WTC11 (cell line): Measurements from ENCODE around the gene XRCC4.

ENCODE experiments used
- ATF3 ChIP-seq: sonication (generic); formaldehyde crosslinking; conservative IDR thresholded peaks from 2 replicates; pipeline ENCODE4 v1.8.1; 2022; ENCODE audit warnings: mild to moderate bottlenecking, missing genetic modification reagents
- CREB1 ChIP-seq: sonication (generic); formaldehyde crosslinking; IDR thresholded peaks from 2 replicates; pipeline ENCODE4 v1.8.0; 2023; ENCODE audit warnings: mild to moderate bottlenecking, missing genetic modification reagents
- ESRRA ChIP-seq: sonication (generic); formaldehyde crosslinking; IDR thresholded peaks from 2 replicates; pipeline ENCODE4 v1.8.1; 2022; ENCODE audit warnings: mild to moderate bottlenecking, missing genetic modification reagents, borderline replicate concordance
- MLX ChIP-seq: sonication (generic); formaldehyde crosslinking; IDR thresholded peaks from 2 replicates; pipeline ENCODE4 v1.8.1; 2023; ENCODE audit warnings: mild to moderate bottlenecking, missing genetic modification reagents, moderate library complexity
- PRRX2 ChIP-seq: fragments of 250-450 bp; sonication (Bioruptor Pico); IDR thresholded peaks from 2 replicates; pipeline ENCODE4 v1.8.0; 2021; ENCODE audit warnings: mild to moderate bottlenecking
- SMAD3 ChIP-seq: sonication (generic); formaldehyde crosslinking; IDR thresholded peaks from 2 replicates; pipeline ENCODE4 v1.8.0; 2022; ENCODE audit warnings: missing genetic modification reagents, mild to moderate bottlenecking, borderline replicate concordance
- SMAD4 ChIP-seq: sonication (generic); formaldehyde crosslinking; IDR thresholded peaks from 2 replicates; pipeline ENCODE4 v1.8.0; 2022; ENCODE audit warnings: mild to moderate bottlenecking, missing genetic modification reagents
- TEAD1 ChIP-seq: sonication (generic); formaldehyde crosslinking; IDR thresholded peaks from 2 replicates; pipeline ENCODE4 v1.8.0; 2022; ENCODE audit warnings: mild to moderate bottlenecking, missing genetic modification reagents
- TF ChIP-seq, protein P1 (sequence below): fragments of 200-600 bp; IDR thresholded peaks from 2 replicates; pipeline ENCODE4 v1.8.0; 2022; ENCODE audit warnings: antibody characterized with exemption
- TF ChIP-seq, protein P2 (sequence below): sonication (generic); formaldehyde crosslinking; IDR thresholded peaks from 2 replicates; pipeline ENCODE4 v1.8.0; 2023; ENCODE audit warnings: mild to moderate bottlenecking, missing genetic modification reagents

DNA sequence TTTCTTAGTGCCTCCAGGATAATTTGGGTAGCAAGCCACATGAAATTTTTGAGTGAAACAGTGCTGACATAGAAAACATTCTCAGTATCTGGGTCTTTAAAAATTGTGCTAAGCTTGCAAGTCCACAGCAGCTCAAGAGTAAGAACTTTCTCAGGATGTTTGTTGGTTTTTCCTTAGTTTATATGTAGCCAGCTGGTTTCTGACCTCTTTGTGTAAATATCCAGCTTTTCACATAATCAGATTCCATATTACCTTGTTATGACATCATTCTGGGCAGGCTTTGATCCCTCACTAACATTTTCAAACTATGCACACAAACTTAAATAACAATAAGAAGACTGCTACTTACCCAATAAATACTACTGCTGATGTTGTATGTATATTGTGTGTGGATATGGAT is 311.3 kb downstream of the XRCC4 start:
- TF ChIP-seq, protein P1, sequence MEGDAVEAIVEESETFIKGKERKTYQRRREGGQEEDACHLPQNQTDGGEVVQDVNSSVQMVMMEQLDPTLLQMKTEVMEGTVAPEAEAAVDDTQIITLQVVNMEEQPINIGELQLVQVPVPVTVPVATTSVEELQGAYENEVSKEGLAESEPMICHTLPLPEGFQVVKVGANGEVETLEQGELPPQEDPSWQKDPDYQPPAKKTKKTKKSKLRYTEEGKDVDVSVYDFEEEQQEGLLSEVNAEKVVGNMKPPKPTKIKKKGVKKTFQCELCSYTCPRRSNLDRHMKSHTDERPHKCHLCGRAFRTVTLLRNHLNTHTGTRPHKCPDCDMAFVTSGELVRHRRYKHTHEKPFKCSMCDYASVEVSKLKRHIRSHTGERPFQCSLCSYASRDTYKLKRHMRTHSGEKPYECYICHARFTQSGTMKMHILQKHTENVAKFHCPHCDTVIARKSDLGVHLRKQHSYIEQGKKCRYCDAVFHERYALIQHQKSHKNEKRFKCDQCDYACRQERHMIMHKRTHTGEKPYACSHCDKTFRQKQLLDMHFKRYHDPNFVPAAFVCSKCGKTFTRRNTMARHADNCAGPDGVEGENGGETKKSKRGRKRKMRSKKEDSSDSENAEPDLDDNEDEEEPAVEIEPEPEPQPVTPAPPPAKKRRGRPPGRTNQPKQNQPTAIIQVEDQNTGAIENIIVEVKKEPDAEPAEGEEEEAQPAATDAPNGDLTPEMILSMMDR = no peak
- no peak for TF ChIP-seq CREB1 (CRISPR knock-in tag)
- TF ChIP-seq SMAD3 (CRISPR knock-in tag) = no peak
- no peak for TF ChIP-seq ESRRA (CRISPR knock-in tag)
- TF ChIP-seq PRRX2 (CRISPR knock-in tag) = no peak
- no peak for TF ChIP-seq TEAD1
- TF ChIP-seq ATF3 (CRISPR knock-in tag) = no peak
- TF ChIP-seq, protein P2, sequence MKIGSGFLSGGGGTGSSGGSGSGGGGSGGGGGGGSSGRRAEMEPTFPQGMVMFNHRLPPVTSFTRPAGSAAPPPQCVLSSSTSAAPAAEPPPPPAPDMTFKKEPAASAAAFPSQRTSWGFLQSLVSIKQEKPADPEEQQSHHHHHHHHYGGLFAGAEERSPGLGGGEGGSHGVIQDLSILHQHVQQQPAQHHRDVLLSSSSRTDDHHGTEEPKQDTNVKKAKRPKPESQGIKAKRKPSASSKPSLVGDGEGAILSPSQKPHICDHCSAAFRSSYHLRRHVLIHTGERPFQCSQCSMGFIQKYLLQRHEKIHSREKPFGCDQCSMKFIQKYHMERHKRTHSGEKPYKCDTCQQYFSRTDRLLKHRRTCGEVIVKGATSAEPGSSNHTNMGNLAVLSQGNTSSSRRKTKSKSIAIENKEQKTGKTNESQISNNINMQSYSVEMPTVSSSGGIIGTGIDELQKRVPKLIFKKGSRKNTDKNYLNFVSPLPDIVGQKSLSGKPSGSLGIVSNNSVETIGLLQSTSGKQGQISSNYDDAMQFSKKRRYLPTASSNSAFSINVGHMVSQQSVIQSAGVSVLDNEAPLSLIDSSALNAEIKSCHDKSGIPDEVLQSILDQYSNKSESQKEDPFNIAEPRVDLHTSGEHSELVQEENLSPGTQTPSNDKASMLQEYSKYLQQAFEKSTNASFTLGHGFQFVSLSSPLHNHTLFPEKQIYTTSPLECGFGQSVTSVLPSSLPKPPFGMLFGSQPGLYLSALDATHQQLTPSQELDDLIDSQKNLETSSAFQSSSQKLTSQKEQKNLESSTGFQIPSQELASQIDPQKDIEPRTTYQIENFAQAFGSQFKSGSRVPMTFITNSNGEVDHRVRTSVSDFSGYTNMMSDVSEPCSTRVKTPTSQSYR (CRISPR knock-in tag) = no peak
- TF ChIP-seq SMAD4 (CRISPR knock-in tag) = no peak
- no peak for TF ChIP-seq MLX (CRISPR knock-in tag)
